Progenitor cell of endocrine pancreas (in vitro differentiated cells): ENCODE measurements around the gene OSR1. TPM values are rescaled to one million over a fixed set of nuclear protein-coding genes. Genes with fewer than 3 reads are reported as not detected.

Source experiments
- DNase-seq: peaks from one replicate; pipeline ENCODE4 v3.0.0; 2021; ENCODE audit warnings: low spot score; ENCODE audit not compliant: unreplicated experiment
- H3K27ac Mint-ChIP-seq: 2 replicates; pipeline ENCODE4 v1.8.0; 2021; ENCODE audit warnings: mild to moderate bottlenecking, moderate library complexity, mixed read lengths
- H3K27me3 Mint-ChIP-seq: 2 replicates; pipeline ENCODE4 v1.8.0; 2021; ENCODE audit warnings: mixed read lengths
- H3K36me3 Mint-ChIP-seq: 2 replicates; pipeline ENCODE4 v1.8.0; 2022; ENCODE audit warnings: mixed read lengths; ENCODE audit not compliant: insufficient read depth
- H3K4me1 Mint-ChIP-seq: 2 replicates; pipeline ENCODE4 v1.8.0; 2021; ENCODE audit warnings: low read depth, mixed read lengths
- H3K4me3 Mint-ChIP-seq: 2 replicates; pipeline ENCODE4 v1.8.0; 2021; ENCODE audit warnings: low read depth, mild to moderate bottlenecking, moderate library complexity, mixed read lengths
- H3K9me3 Mint-ChIP-seq: 2 replicates; pipeline ENCODE4 v1.8.0; 2021; ENCODE audit warnings: low read depth, mixed read lengths
- total RNA-seq: library from RNA; stranded (reverse); gene quantifications from 2 replicates; pipeline ENCODE4 v1.2.1, GENCODE V29; 2021
- TF ChIP-seq, protein P1 (sequence below): fragments of 200-600 bp; sonication (generic); IDR thresholded peaks from one replicate; pipeline ENCODE4 v1.5.0; 2021; ENCODE audit warnings: antibody characterized with exemption, mild to moderate bottlenecking; ENCODE audit not compliant: unreplicated experiment

Gene OSR1
- total RNA-seq, 1 donor from 2014 or later: 10.7 TPM

DNA sequence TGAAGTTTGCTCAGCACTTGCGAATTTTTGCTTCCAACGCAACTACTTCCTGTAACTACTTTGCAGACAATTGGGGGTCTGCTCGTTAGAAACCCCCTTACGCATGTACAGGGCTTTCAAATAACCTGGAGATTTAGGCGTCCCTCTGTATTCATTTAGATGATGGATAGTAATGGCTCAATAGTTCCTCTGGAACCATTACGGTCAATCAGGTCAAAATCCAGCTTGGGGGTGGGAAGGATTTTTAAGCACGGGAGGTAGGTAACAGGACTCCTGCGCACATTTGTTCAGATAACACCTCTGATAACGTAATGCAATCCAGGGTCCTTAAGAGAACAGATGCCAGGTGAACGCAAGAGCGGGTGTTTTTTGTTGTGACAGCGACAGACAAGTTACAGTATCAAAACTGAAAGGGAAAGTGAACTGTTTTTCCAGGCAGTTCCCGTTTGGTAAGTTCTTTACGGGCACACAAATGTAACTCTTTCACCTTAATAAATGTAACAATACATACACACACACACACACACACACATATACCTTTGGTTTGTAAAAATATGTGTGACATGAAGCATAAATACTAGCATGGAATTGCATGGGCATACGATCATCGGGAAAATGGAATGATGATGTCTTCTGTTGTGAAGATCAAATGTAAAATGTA, 3.8 kb upstream of the OSR1 start:
- Mint-ChIP-seq H3K27ac (no peak overlapping the region), H3K4me1 (peaks cover 25% of the 10 kb centered on the region), H3K9me3 (no peaks in the 10 kb centered on the region), H3K4me3 (peak overlapping the region; percentile 68), H3K36me3 (no peaks in the 10 kb centered on the region), H3K27me3 (peaks cover 66% of the 10 kb centered on the region)
- TF ChIP-seq, protein P1, sequence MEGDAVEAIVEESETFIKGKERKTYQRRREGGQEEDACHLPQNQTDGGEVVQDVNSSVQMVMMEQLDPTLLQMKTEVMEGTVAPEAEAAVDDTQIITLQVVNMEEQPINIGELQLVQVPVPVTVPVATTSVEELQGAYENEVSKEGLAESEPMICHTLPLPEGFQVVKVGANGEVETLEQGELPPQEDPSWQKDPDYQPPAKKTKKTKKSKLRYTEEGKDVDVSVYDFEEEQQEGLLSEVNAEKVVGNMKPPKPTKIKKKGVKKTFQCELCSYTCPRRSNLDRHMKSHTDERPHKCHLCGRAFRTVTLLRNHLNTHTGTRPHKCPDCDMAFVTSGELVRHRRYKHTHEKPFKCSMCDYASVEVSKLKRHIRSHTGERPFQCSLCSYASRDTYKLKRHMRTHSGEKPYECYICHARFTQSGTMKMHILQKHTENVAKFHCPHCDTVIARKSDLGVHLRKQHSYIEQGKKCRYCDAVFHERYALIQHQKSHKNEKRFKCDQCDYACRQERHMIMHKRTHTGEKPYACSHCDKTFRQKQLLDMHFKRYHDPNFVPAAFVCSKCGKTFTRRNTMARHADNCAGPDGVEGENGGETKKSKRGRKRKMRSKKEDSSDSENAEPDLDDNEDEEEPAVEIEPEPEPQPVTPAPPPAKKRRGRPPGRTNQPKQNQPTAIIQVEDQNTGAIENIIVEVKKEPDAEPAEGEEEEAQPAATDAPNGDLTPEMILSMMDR: no peak
- no peak for DNase-seq

DNA sequence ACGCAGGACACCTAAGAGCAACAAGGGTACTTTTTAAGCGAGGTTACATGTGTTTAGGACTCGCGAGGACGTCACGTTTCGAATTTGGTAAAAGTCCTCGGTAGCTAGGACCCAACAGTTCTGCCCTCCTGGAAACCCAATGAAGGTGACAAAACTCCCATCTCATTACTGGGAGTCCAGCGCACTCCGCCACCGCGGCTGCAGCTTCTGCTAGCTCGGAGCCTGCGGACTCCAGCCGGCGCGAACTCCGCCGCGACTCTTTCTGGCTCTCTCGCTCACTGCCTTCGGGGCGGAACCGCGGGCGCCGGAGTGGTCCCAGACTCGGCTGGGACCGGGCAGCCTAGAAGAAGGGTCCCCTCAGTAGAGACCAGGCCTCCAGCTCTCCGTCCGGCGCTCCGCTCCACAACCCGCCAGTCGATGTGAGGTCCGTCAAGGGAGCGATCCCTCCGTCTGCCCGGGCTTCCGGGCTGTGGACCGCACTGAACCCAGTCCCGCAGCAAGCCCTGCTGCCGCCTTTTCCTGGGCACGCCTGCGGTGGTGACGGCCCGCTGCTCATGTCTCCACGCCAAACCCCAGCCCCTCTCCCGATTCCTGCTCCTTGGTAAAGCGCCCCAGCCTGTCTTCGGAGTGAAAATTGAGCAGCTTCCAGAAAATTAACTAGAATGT, 3.0 kb upstream of the OSR1 start:
- DNase-seq: no peak
- no peaks in the 10 kb centered on the region for H3K36me3 Mint-ChIP-seq

DNA sequence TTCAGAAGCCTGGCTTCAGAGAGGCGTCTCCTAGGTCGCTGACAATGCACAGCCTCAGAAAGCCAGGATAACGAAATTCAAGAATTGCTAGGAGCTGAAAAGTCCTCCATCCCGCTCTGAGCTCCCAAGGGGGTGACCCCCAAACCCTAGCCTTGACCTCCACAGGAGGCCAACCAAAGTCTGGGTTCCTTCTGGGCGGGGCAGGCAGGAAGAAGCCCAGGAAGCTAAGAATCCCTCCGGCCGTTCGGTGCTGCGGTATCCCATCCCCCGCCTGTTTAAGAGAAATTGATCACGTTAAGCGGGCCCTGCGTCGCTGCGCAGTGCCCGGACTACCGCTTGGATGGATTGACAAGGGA, 2.5 kb upstream of the OSR1 start:
- peaks cover 32% of the 10 kb centered on the region for H3K4me1 Mint-ChIP-seq
- H3K27me3 Mint-ChIP-seq: peaks cover 77% of the 10 kb centered on the region
- no peaks in the 10 kb centered on the region for H3K36me3 Mint-ChIP-seq
- H3K27ac Mint-ChIP-seq: no peak overlapping the region
- TF ChIP-seq, protein P1: no peak
- no peaks in the 10 kb centered on the region for H3K9me3 Mint-ChIP-seq
- H3K4me3 Mint-ChIP-seq: peak overlapping the region; percentile 68
- no peak for DNase-seq

More for the DNA sequence above, 3.0 kb upstream of the OSR1 start:
- H3K27me3 Mint-ChIP-seq: peaks cover 73% of the 10 kb centered on the region
- H3K4me3 Mint-ChIP-seq: peak overlapping the region; percentile 68
- H3K27ac Mint-ChIP-seq: no peak overlapping the region
- TF ChIP-seq, protein P1: no peak
- H3K9me3 Mint-ChIP-seq: no peaks in the 10 kb centered on the region
- H3K4me1 Mint-ChIP-seq: peaks cover 29% of the 10 kb centered on the region

DNA sequence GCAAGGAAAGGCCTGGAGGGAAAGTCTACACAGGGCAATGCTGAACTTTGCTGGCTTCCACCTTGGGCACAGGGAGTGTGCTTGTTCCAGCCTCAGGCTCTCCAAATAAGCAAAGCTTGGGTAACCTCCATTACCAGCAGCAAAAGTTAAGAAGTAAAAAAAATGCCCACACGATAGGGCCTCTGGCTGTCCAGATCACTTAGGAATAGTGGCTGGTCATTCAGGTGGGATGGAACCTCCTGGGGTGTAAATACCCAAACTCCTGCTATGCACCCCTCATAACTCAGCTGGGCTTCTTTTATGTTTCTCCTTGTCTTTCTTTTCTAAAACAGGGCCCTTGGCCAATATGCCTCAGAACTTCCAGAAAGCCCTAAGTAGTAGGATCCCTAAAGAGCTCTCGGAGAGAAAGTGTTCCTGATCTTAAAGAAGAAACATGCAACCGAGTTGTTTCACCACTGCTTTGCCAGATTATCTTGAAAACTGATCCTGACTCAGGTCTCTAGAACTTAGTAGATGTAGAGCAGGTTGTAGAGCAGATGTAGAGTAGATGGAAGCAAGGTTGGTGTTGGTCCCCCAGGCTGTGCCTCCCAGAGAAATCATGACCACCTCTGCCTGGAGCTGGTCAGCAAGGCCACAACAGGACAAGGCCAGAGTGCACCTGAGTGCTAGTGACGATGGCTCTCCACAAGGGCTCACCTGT, 2.0 kb upstream of the OSR1 start:
- DNase-seq: no peak
- H3K27me3 Mint-ChIP-seq: peaks cover 77% of the 10 kb centered on the region
- peaks cover 2% of the 10 kb centered on the region for H3K36me3 Mint-ChIP-seq
- TF ChIP-seq, protein P1: no peak
- H3K4me1 Mint-ChIP-seq: peaks cover 32% of the 10 kb centered on the region
- no peak overlapping the region for H3K27ac Mint-ChIP-seq
- no peaks in the 10 kb centered on the region for H3K9me3 Mint-ChIP-seq
- H3K4me3 Mint-ChIP-seq: no peak overlapping the region

DNA sequence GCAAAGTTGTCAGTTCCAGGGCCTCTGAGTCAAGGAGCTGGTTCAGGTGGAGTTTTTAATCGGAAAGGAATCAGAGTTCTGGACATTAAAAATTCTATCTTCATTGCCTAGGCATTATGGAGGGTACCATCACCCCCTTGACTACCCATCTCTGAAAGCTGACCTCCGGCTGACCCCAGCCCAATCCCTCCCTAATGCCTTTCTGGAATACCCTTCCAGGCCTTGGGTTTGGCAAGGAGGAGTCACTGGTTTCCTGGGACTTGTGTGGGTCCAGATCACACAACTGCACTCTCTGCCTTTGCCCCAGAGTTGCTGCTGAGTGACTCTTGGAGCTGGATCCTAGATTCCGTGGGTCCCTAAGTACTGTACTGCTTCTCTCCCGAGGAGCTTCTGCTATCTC, 1.0 kb upstream of the OSR1 start:
- DNase-seq: no peak
- Mint-ChIP-seq H3K27ac (no peak overlapping the region), H3K27me3 (peaks cover 77% of the 10 kb centered on the region), H3K4me3 (no peak overlapping the region), H3K9me3 (no peaks in the 10 kb centered on the region), H3K4me1 (peaks cover 32% of the 10 kb centered on the region), H3K36me3 (peaks cover 2% of the 10 kb centered on the region)
- TF ChIP-seq, protein P1: no peak
